NCI-H82 treated with DMSO at 0.1 percent for 48 hours (cell line): ENCODE results near the gene CIRBP.
"Not testable (repeated sequence)": the region's sequence is repeated elsewhere in the genome, so short reads cannot be mapped to it uniquely, and the experiment has no call there.

Experiments
- DNase-seq: peaks from one replicate; lab custom pipeline; 2025; ENCODE audit not compliant: unreplicated experiment; lab: John Stamatoyannopoulos, UW

The CIRBP gene

GRCh38 chr19:1243768-1244692 lies 25.1 kb upstream of the CIRBP start:
- DNase-seq = no peak

DNA sequence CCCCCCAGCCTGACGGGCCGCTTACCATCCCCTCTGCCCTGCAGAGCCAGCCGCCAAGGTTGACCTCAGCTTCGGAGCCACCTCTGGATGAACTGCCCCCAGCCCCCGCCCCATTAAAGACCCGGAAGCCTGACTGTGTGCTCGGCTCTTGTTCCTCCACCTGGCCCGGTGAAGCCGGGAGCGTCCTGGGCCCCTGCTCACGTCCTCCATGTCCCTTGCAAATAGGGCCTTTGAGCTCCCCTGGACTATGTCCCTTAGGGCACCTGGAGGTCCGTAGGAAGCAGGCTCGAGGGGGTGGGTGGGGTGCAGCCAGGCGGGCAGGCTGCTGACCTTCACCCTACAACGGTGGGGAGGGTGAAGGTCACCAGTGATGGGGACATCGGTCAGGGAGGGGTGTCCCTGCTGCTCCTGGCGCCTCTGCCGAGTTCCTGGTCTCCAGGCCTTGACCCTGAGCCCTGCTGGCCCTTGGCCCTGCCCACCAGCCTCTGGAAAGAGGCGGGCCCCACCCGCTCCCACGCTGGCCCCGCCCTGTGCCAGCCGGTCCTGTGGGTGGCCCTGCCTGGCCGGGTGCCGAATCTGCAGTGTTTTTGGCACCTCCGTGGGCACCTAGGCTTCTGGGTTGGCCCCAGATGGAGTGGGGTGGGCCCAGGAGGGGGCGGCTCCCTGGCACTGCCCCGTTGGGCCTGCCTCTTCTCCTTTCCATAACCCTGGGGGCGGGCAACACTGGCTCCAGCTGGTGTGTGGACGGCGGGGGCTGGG lies 24.3 kb upstream of the CIRBP start:
- no peak for DNase-seq

DNA sequence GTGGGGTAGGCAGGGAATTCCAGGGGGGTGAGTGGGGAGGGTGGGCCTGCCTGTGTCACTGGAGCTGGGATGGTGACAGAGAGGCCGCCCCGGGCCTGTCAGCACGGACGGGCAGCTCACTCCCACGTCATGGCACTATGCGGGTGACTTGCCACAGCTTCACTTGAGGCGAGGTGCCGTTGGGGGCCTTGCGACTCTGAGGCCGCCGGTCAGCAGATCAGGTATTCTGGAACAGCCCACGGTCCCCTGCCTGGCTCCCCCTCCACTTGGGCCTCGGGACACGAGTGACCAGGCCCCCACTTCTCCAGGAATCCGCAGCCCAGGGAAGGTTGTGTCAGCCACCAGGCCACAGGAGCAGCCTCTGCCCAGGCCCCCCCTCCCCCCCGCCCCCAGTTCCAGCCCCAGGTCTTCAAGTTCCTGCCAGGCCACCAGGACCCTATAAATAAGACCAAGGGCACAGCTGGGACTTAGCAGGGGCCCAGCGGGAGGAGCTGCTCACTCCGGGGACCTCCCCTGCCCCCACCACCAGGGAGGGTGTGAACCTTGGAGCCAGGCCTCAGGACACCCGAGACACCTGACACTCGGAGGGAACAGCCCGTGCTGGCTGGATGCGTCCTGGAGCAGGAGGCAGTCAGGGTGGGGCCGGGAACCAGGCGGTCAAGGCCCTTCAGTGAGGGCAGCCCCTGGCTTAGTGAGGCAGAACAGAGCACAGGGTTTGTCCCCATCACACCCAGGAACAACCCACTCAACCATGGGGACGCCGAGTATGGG lies 23.5 kb upstream of the CIRBP start:
- DNase-seq = no peak

DNA sequence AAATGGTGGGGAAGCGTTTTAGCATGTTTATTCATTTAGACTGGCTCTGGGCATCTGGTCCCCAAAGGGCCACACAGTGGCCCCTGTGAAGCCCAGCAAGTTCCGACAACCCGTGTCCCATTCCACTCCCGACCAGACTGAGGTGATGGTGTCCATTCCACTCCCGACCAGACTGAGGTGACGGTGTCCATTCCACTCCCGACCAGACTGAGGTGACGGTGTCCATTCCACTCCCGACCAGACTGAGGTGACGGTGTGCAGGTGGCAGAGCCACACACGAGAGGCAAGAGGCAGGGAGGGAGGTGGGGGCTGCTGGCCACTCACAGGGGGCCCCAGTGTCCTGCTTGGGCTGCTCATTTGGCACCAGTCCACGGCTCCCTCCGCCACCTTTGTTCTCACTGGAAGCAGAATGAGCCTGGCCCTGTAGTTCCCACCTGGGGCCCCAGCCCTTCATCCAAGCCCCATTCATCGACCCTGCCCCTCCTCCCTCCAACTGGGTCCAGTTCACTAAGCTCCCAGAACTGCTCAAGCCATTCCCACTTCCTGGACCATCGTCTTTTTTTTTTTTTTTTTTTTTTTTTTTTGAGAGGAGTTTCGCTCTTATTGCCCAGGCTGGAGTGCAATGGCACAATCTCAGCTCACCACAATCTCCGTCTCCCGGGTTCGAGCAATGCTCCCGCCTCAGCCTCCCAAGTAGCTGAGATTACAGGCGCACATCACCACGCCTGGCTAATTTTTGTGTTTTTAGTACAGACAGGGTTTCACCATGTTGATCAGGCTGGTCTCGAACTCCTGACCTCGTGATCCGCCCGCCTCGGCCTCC lies 22.7 kb upstream of the CIRBP start:
- DNase-seq = not testable (repeated sequence)

- DNase-seq = no peak
These were observed 21.4 kb upstream of the CIRBP start for GRCh38 chr19:1247748-1248138.

DNA sequence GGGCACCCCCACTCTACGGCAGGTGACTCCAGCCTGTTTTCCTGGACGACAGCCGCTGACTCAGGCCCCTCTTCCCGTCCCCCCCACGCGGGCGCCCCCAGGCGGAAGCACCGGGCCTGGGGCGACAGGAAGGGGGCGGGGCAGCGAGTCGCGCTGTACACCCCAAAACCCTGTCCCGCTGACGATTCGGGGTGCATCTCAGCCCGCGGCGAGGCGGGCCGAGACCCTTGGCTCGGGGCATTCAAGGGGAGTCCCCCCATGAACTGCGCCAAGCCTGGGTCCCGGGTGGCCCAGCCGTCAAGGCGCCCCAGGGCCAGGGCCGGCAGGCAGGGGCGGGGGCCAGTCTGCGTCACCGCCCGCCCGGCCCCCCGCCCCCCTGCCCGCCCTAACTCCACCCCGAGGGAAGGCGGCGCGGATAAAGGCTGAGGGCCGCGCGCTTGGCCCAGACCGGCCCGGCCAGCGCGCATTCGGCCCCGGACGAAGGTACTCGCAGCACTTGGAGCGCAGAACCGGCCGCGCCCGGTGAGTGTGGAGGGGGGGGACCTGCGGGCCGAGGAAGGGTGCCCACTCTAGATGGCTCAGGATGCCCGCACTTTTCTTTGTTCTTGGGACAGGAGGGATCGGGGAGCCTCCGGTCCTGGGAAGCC lies 20.9 kb upstream of the CIRBP start, which contains the start of gene MIDN:
MIDN (plus strand) TSS at position 445 of the 647 bp plus-strand sequence. CDS start 1,714 bp downstream, outside the sequence.
- DNase-seq = no peak

GRCh38 chr19:1248786-1249297 lies 20.3 kb upstream of the CIRBP start:
- DNase-seq = no peak

- peak; percentile 72 for DNase-seq
These were observed 19.7 kb upstream of the CIRBP start for GRCh38 chr19:1249298-1249989.

DNA sequence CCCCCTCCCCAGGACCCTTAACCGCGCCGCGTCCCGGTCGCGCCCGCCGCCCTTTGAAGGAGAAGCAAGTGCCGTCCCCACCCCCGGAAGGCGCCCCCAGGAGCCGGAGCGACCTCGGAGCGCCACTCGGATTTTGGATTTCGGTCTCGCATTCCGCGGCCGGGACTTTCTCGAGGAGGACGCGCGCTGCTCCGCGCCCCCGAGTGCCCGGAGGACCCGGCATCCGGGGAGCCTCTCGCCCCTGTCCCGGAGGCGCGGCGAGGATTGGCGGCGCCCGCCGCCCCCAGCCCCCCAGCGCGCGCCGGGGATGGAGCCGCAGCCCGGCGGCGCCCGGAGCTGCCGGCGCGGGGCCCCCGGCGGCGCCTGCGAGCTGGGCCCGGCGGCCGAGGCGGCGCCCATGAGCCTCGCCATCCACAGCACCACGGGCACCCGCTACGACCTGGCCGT lies 19.1 kb upstream of the CIRBP start:
- no peak for DNase-seq

GRCh38 chr19:1250437-1251260 lies 18.5 kb upstream of the CIRBP start:
- peak; percentile 61 for DNase-seq

DNA sequence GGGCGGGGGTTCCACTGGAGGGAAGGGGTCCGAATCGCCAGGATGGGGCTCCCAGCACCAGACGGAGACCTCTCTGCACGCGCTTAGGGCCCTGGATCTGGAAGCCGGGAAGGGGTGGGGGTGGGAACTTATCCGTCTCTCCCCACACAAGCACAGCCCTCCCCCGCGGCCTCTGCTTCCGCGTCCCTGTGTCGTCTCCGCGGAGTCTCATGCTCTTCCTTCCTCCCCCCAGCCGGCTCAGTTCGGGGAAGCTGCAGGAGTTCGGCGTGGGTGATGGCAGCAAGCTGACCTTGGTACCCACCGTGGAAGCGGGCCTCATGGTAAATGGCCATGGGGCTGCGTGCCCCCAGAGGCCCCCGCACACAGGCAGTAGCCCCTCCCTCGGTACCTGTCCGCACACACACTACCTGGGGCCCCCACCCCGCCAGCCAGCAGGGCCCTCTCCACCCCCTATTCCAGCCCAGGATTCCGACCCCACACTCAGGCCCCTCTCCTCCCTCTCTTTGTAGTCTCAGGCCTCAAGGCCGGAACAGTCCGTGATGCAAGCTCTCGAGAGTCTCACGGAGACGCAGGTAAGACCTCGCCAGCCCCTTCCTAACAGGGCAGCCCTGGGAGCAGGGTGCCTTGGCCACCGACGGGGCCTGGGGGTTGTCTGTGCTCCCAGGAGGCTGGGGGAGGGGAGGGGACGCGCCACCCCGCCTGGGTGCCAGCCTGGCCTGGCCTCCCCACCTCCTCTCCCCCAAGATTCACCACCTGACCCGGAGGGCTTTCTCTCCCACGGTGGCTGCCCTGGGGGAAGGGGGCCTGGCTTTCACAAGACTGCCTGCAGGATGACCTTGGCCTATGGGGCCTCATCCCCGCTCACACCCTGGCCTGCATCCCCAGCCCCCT lies 17.6 kb upstream of the CIRBP start:
- no peak for DNase-seq

DNA sequence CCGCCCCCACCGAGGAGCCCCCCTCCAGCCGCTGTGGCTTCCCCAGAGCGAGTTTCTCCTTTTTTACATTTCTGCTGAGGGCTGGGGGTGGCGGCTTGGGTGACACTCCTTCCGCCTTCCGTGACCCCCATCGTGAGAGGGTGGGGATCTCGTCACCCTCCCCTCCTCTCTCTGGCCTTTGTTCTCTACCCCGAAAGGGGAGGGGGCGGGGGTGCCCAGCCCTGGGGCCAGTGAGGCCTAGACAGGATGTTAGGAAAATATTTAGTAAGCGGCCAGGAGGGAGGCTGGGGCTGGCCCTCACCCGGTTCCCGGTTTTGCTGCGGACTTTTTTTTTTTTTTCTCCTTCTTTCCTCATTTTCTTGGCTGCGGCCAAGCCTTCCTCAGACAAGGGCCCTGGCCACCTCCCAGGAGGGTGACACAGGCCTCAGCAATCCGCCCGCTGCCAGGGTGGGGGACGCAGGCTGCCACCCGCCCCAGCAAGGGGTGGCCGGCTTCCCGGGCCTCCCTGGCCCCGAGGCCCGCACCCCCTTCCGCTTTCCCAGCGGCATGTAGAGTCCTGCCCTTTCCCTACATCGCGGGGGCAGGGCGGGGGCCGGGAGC lies 16.8 kb upstream of the CIRBP start:
- no peak for DNase-seq

DNA sequence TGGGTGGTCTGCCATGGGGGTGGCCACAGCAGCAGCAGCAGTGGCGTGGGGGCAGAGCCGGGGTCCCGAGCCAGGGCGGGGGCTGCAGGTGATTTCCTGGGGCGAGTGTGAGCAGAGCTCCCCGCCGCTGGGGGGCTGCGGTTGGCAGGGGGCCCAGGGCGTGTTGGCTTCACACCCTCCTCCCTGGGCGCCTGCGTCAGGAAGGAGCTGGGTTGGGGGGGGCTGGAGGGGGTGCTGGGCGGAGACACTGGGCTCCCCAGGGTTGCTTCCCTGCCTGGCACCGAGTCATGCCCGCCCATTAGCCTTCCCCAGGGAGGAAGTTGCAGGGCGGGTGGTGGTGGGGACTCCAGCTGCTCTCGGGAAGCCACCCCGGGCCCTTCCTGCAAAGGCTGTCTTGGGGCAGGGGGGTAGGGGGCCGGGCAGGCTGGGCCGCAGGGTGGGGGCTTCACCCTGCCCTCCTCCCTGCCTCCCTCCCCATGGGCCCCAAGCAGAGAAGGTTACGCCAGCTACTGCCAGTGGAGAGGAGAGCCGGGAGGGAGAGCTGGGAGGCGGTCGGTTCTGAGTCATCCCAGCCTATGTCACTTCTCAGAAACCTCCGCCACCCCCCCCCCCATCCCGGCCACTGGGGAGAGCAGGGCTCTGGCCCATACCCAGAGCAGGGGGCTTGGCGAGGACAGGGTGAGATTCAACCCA lies 16.2 kb upstream of the CIRBP start:
- no peak for DNase-seq

DNA sequence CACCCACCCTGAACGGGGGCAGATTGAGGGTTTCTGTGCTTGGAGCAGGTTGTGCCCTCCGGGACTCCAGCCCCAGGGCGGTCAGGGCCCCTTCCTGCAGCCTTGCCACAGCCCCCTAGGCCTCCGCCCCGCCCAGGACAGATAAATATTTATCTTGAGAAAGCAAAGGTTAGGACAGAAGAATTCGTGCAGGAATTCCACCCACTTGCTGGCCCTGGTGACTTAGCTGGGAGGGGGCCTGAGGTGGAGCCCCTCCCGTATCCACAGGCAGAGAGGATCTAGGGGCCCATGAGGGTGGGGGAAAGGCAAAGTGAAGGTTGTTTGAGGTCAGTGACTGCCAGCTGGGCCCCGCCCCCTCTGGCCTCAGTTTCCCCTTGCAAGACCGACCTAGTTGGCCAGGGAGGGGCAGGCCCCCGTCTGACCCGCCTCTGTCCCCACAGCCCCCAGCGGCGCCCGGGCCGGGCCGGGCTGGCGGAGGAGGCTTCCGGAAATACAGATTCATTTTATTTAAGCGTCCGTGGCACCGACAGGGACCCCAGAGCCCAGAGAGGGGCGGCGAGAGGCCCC lies 15.5 kb upstream of the CIRBP start:
- DNase-seq = no peak

DNA sequence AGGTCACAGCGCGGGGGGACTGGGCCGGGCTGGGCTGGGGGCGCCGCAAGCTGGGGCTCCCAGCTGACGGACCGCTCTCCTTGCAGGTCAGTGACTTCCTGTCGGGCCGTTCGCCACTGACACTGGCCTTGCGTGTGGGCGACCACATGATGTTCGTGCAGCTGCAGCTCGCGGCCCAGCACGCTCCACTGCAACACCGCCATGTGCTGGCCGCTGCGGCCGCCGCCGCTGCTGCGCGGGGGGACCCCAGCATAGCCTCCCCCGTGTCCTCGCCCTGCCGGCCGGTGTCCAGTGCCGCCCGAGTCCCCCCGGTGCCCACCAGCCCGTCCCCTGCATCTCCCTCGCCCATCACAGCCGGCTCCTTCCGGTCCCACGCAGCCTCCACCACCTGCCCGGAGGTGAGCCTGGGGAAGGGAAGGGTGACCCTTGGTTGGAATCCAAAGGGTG lies 15.0 kb upstream of the CIRBP start:
- no peak for DNase-seq
